PC-9 (cell line): ENCODE measurements around the gene ARHGEF17.

Experiments used
- EZH2 ChIP-seq: fragments of 200-600 bp; sonication (generic); IDR thresholded peaks from 2 replicates; pipeline ENCODE4 v1.8.0; 2017; ENCODE audit warnings: antibody characterized with exemption, low read depth
- TF ChIP-seq, protein P1 (sequence below): fragments of 200-600 bp; sonication (generic); conservative IDR thresholded peaks from 2 replicates; pipeline ENCODE4 v1.6.1; 2017; ENCODE audit warnings: mixed run types, antibody characterized with exemption, mild to moderate bottlenecking, moderate library complexity

DNA sequence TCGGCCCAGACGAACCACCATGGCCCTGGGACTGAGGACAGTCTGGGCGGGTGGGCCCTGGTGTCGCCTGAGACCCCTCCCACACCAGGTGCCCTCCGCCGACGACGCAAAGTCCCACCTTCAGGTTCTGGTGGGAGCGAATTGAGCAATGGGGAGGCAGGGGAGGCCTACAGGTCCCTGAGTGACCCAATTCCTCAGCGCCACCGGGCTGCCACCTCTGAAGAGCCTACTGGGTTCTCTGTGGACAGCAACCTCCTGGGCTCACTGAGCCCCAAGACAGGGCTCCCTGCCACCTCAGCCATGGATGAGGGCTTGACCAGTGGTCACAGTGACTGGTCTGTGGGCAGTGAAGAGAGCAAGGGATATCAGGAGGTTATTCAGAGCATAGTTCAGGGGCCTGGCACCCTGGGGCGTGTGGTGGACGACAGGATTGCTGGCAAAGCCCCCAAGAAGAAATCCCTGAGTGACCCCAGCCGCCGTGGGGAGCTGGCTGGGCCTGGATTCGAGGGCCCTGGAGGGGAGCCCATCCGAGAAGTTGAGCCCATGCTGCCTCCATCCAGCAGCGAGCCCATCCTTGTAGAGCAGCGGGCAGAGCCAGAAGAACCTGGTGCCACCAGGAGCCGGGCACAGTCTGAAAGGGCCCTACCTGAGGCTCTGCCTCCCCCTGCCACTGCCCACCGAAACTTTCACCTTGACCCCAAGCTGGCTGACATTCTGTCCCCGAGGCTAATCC is 2.8 kb downstream of the ARHGEF17 start:
- TF ChIP-seq, protein P1, sequence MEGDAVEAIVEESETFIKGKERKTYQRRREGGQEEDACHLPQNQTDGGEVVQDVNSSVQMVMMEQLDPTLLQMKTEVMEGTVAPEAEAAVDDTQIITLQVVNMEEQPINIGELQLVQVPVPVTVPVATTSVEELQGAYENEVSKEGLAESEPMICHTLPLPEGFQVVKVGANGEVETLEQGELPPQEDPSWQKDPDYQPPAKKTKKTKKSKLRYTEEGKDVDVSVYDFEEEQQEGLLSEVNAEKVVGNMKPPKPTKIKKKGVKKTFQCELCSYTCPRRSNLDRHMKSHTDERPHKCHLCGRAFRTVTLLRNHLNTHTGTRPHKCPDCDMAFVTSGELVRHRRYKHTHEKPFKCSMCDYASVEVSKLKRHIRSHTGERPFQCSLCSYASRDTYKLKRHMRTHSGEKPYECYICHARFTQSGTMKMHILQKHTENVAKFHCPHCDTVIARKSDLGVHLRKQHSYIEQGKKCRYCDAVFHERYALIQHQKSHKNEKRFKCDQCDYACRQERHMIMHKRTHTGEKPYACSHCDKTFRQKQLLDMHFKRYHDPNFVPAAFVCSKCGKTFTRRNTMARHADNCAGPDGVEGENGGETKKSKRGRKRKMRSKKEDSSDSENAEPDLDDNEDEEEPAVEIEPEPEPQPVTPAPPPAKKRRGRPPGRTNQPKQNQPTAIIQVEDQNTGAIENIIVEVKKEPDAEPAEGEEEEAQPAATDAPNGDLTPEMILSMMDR = no peak
- no peak for TF ChIP-seq EZH2
